ENCODE results near the gene CRADD. TPM values are rescaled to one million over a fixed set of nuclear protein-coding genes. Genes with fewer than 3 reads are reported as not detected.

CRADD gene
- total RNA-seq, 2 donors from 2014 or later, result 7.7 to 9.1 TPM

- H3K36me3 Mint-ChIP-seq (ENCODE audit: low read depth), result no peaks in the 10 kb centered on the region
- no peak overlapping the region for H3K9ac ChIP-seq (ENCODE audit: extremely low read depth, low read length, poor library complexity, severe bottlenecking)
- H3K9me3 ChIP-seq (ENCODE audit: control insufficient read depth, low read length), result no peaks in the 10 kb centered on the region
- H3K4me1 ChIP-seq (ENCODE audit: control insufficient read depth, insufficient read depth, low read length), result peaks cover 6% of the 10 kb centered on the region
- peaks cover 16% of the 10 kb centered on the region for H3K27me3 Mint-ChIP-seq (ENCODE audit: insufficient read depth)
- H3K9me3 Mint-ChIP-seq, result no peaks in the 10 kb centered on the region
- 82 to 88% methylated on average over 5 to 8 of the region's 8 CpGs for WGBS, 2 experiments (ENCODE audit: insufficient coverage in 1 of 2, insufficient read length in 1 of 2)
- no peaks in the 10 kb centered on the region for H3K27me3 ChIP-seq (ENCODE audit: control insufficient read depth, insufficient read depth, low read length, poor library complexity, severe bottlenecking)
- no peak for DNase-seq
- H3K27ac ChIP-seq (ENCODE audit: low read depth, low read length), result no peak overlapping the region
- peak overlapping the region; percentile 12 for H3K4me3 ChIP-seq (ENCODE audit: low read length)
- no peaks in the 10 kb centered on the region for H3K36me3 ChIP-seq (ENCODE audit: control insufficient read depth, insufficient read depth, low read length)
- H3K27ac Mint-ChIP-seq, result no peak overlapping the region
- H3K4me1 Mint-ChIP-seq, result peaks cover 11% of the 10 kb centered on the region
- TF ChIP-seq, protein P1, sequence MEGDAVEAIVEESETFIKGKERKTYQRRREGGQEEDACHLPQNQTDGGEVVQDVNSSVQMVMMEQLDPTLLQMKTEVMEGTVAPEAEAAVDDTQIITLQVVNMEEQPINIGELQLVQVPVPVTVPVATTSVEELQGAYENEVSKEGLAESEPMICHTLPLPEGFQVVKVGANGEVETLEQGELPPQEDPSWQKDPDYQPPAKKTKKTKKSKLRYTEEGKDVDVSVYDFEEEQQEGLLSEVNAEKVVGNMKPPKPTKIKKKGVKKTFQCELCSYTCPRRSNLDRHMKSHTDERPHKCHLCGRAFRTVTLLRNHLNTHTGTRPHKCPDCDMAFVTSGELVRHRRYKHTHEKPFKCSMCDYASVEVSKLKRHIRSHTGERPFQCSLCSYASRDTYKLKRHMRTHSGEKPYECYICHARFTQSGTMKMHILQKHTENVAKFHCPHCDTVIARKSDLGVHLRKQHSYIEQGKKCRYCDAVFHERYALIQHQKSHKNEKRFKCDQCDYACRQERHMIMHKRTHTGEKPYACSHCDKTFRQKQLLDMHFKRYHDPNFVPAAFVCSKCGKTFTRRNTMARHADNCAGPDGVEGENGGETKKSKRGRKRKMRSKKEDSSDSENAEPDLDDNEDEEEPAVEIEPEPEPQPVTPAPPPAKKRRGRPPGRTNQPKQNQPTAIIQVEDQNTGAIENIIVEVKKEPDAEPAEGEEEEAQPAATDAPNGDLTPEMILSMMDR (conservative IDR thresholded peaks at IDR 0.05), result no peak
- H3K4me3 Mint-ChIP-seq, result no peak overlapping the region
Measured at GRCh38 chr12:93823616-93824391, 146.6 kb downstream of the CRADD start.

- WGBS, 2 experiments (ENCODE audit: insufficient coverage in 1 of 2, insufficient read length in 1 of 2), result 27 to 55% methylated on average over 6 to 9 of the region's 11 CpGs
- TF ChIP-seq, protein P1 (conservative IDR thresholded peaks at IDR 0.05), result no peak
- Histone ChIP-seq H3K4me1 (ENCODE audit: control insufficient read depth, insufficient read depth, low read length) (peaks cover 6% of the 10 kb centered on the region), H3K27ac (ENCODE audit: low read depth, low read length) (no peak overlapping the region), H3K4me3 (ENCODE audit: low read length) (peak overlapping the region; percentile 12), H3K36me3 (ENCODE audit: control insufficient read depth, insufficient read depth, low read length) (no peaks in the 10 kb centered on the region), H3K9me3 (ENCODE audit: control insufficient read depth, low read length) (no peaks in the 10 kb centered on the region), H3K27me3 (ENCODE audit: control insufficient read depth, insufficient read depth, low read length, poor library complexity, severe bottlenecking) (no peaks in the 10 kb centered on the region), H3K9ac (ENCODE audit: extremely low read depth, low read length, poor library complexity, severe bottlenecking) (no peak overlapping the region)
- Mint-ChIP-seq H3K27ac (no peak overlapping the region), H3K27me3 (ENCODE audit: insufficient read depth) (peaks cover 15% of the 10 kb centered on the region), H3K4me1 (peaks cover 1% of the 10 kb centered on the region), H3K36me3 (ENCODE audit: low read depth) (no peaks in the 10 kb centered on the region), H3K4me3 (no peak overlapping the region), H3K9me3 (no peaks in the 10 kb centered on the region)
- peak; percentile 91 for DNase-seq
Measured at GRCh38 chr12:93824514-93825500, 147.6 kb downstream of the CRADD start.

DNA sequence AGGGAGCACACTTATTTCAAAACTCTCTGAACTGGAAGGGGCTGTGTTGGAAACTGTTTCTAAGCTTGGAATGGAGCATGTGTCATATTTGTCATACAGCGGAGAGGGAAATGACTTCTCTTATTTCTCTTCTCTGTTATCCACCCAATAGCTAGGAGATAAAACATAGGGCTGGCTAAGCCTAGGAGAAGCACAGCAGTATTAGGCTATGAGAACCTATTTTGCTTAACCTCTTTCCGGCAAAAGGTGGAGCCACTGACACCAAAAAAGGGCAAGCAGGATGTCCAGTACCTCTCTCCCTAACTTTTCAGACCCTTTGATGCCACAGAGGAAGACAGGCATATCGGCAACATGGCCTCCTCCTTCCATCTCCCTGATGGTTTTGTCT lies 148.3 kb downstream of the CRADD start:
- Mint-ChIP-seq H3K27ac (no peak overlapping the region), H3K4me1 (no peaks in the 10 kb centered on the region), H3K27me3 (ENCODE audit: insufficient read depth) (peaks cover 13% of the 10 kb centered on the region), H3K9me3 (no peaks in the 10 kb centered on the region), H3K4me3 (no peak overlapping the region), H3K36me3 (ENCODE audit: low read depth) (no peaks in the 10 kb centered on the region)
- no peaks in the 10 kb centered on the region for H3K27me3 ChIP-seq (ENCODE audit: control insufficient read depth, insufficient read depth, low read length, poor library complexity, severe bottlenecking)
- WGBS, 2 experiments (ENCODE audit: insufficient coverage in 1 of 2, insufficient read length in 1 of 2), result 76 to 80% methylated on average over 1 to 3 of the region's 3 CpGs
- no peak overlapping the region for H3K27ac ChIP-seq (ENCODE audit: low read depth, low read length)
- H3K4me3 ChIP-seq (ENCODE audit: low read length), result no peak overlapping the region
- DNase-seq, result no peak
- H3K36me3 ChIP-seq (ENCODE audit: control insufficient read depth, insufficient read depth, low read length), result no peaks in the 10 kb centered on the region
- H3K4me1 ChIP-seq (ENCODE audit: control insufficient read depth, insufficient read depth, low read length), result peaks cover 6% of the 10 kb centered on the region
- TF ChIP-seq, protein P1 (conservative IDR thresholded peaks at IDR 0.05), result peak; percentile 56
- no peaks in the 10 kb centered on the region for H3K9me3 ChIP-seq (ENCODE audit: control insufficient read depth, low read length)
- no peak overlapping the region for H3K9ac ChIP-seq (ENCODE audit: extremely low read depth, low read length, poor library complexity, severe bottlenecking)
